ENCODE data around the gene C1QTNF7. TPM values are rescaled to one million over a fixed set of nuclear protein-coding genes. Genes with fewer than 3 reads are reported as not detected.

The C1QTNF7 gene
- total RNA-seq, 1 donor from 2014 or later, result 4.1 TPM

DNA sequence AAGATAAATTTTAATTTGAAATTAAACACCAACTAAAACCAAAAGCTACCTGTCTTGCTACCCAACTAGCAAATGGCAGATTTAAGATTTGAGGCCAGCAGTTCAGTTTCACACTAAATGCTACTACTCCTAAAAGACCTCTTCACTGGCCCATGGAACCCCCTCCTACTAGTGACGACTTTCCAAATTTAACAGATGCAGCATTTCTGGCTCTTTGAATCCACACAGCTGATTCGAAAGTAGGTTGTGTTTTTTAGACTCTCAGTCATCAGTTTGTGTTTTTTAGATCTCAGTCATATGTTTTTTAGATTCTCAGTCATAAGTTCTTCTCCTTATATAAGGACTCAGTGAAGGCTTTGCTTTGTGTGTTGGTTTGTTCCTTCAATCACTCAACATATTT, 30.8 kb downstream of the C1QTNF7 start:
- H3K4me3 Mint-ChIP-seq, result no peak overlapping the region
- no peaks in the 10 kb centered on the region for H3K36me3 Mint-ChIP-seq
- peaks cover 3% of the 10 kb centered on the region for H3K27me3 Mint-ChIP-seq (ENCODE audit: low read depth)
- H3K27ac Mint-ChIP-seq, result no peak overlapping the region
- peaks cover 13% of the 10 kb centered on the region for H3K4me1 Mint-ChIP-seq
- TF ChIP-seq, protein P1, sequence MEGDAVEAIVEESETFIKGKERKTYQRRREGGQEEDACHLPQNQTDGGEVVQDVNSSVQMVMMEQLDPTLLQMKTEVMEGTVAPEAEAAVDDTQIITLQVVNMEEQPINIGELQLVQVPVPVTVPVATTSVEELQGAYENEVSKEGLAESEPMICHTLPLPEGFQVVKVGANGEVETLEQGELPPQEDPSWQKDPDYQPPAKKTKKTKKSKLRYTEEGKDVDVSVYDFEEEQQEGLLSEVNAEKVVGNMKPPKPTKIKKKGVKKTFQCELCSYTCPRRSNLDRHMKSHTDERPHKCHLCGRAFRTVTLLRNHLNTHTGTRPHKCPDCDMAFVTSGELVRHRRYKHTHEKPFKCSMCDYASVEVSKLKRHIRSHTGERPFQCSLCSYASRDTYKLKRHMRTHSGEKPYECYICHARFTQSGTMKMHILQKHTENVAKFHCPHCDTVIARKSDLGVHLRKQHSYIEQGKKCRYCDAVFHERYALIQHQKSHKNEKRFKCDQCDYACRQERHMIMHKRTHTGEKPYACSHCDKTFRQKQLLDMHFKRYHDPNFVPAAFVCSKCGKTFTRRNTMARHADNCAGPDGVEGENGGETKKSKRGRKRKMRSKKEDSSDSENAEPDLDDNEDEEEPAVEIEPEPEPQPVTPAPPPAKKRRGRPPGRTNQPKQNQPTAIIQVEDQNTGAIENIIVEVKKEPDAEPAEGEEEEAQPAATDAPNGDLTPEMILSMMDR (IDR thresholded peaks at IDR 0.05; ENCODE audit: unreplicated experiment), result no peak
- no peak for DNase-seq (ENCODE audit: low spot score in 2 of 2, unreplicated experiment in 2 of 2)
- H3K9me3 Mint-ChIP-seq, result no peaks in the 10 kb centered on the region

DNA sequence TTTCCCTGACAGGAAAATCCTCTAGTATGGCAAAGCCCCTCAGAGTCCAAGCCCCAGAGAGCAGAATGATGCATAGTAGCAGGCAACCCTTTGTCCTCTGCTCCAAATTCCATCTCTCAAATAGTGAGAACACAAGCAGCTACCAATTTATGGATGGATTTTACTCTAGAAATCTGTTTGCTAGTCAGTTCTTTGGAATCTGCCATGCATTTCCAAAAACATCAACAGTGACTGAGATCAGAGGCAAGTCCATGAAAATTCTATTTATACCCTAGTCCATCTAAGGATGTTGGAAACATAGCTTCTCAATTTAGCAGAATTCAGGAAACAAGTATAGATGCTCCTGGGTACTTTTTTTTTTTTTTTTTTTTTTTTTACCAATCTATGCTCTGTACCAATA, 31.9 kb downstream of the C1QTNF7 start:
- peaks cover 13% of the 10 kb centered on the region for H3K4me1 Mint-ChIP-seq
- H3K4me3 Mint-ChIP-seq, result no peak overlapping the region
- H3K36me3 Mint-ChIP-seq, result no peaks in the 10 kb centered on the region
- no peak for DNase-seq (ENCODE audit: low spot score in 2 of 2, unreplicated experiment in 2 of 2)
- H3K9me3 Mint-ChIP-seq, result no peaks in the 10 kb centered on the region
- peaks cover 3% of the 10 kb centered on the region for H3K27me3 Mint-ChIP-seq (ENCODE audit: low read depth)
- TF ChIP-seq, protein P1 (IDR thresholded peaks at IDR 0.05; ENCODE audit: unreplicated experiment), result no peak
- no peak overlapping the region for H3K27ac Mint-ChIP-seq

DNA sequence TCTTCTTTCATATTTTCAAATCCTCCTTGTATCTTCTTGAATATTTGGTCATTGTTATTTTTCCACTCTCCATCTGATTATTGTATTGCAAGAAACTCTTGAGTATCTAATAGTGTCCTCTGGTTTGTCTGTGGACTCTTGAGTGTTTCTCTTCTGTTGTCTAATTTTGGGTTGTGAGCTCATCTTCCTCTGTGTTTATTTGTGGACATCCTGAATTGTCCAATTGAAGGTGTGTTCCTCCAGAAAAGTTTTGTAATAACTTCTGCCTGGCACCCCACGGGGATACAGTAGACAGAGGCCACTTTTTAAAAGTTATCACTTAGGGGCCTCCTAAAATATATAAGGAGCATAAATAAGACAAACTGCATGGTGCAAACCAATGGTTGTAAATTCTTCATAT, 38.8 kb downstream of the C1QTNF7 start:
- TF ChIP-seq, protein P1 (IDR thresholded peaks at IDR 0.05; ENCODE audit: unreplicated experiment), result no peak

DNA sequence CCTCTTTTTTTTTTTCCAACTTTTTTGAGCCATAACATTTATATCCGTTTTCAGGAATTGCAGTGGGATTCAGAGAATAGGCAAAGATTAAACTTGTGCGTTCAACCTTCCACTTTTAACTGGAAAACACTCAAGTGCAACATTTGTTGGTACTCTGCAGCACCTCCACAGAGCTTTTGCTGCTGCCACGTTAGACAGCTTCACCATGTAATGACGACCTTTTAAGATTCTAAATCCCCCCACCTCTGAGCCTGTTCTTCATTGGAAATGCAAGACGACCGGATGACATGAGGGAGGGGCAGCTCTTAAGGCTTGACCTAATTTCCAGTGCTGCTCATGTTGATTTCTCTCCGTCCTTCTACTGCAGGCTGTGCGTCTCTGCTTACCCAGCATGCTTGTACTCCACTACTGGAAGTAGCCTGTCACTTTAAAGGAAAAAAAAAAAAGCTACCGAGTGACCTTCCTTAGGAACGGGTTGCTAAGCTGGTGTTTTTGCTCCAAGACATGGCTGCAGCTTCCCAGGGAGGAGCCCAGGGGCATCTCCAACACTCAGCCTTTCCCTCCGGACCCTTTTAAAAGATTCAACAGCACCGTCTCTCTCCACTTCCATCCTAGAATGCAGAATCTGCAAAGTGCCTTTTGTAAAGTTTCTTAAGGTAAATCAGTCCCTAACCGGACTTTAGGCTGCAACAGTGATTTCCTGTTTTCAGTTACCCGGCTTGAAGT, 41.7 kb downstream of the C1QTNF7 start, which contains the start of gene CC2D2A:
TSS of gene CC2D2A (plus strand) at position 481 of the 726 bp plus-strand sequence. CDS start 6,051 bp downstream, outside the sequence.
- Mint-ChIP-seq H3K27me3 (ENCODE audit: low read depth) (no peaks in the 10 kb centered on the region), H3K4me1 (peaks cover 24% of the 10 kb centered on the region), H3K27ac (peak within 1 kb of the TSS; percentile 82), H3K4me3 (peak within 1 kb of the TSS; percentile 80), H3K36me3 (no peaks in the 10 kb centered on the region), H3K9me3 (no peaks in the 10 kb centered on the region)
- no peak for DNase-seq (ENCODE audit: low spot score in 2 of 2, unreplicated experiment in 2 of 2)
- TF ChIP-seq, protein P1 (IDR thresholded peaks at IDR 0.05; ENCODE audit: unreplicated experiment), result no peak

More for the DNA sequence above, 38.8 kb downstream of the C1QTNF7 start:
- no peak overlapping the region for H3K4me3 Mint-ChIP-seq
- H3K27ac Mint-ChIP-seq, result no peak overlapping the region
- no peak for DNase-seq (ENCODE audit: low spot score in 2 of 2, unreplicated experiment in 2 of 2)
- H3K9me3 Mint-ChIP-seq, result no peaks in the 10 kb centered on the region
- no peaks in the 10 kb centered on the region for H3K27me3 Mint-ChIP-seq (ENCODE audit: low read depth)
- H3K4me1 Mint-ChIP-seq, result peaks cover 24% of the 10 kb centered on the region
- no peaks in the 10 kb centered on the region for H3K36me3 Mint-ChIP-seq

DNA sequence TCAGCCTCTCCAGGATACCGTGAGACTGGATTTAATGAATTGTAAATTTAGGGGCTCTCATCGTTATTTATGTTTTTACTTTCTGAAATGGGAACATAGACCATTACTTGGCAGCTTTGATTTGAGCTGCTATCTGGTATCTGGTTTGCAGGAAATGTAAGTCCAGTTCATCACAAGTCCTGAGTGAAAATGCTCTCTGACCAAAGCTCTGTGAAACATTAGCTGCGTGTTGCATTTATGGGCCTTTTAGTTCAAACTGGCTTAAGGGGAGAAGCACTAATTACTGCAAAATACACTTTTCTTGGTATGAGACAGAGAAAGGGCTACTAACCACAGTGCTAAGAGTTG, 42.3 kb downstream of the C1QTNF7 start:
- no peak for DNase-seq (ENCODE audit: low spot score in 2 of 2, unreplicated experiment in 2 of 2)
- H3K9me3 Mint-ChIP-seq, result no peaks in the 10 kb centered on the region
- TF ChIP-seq, protein P1 (IDR thresholded peaks at IDR 0.05; ENCODE audit: unreplicated experiment), result no peak

More for the DNA sequence above, 42.3 kb downstream of the C1QTNF7 start:
- no peaks in the 10 kb centered on the region for H3K36me3 Mint-ChIP-seq
- no peaks in the 10 kb centered on the region for H3K27me3 Mint-ChIP-seq (ENCODE audit: low read depth)
- peak overlapping the region; percentile 80 for H3K4me3 Mint-ChIP-seq
- peak overlapping the region; percentile 82 for H3K27ac Mint-ChIP-seq
- H3K4me1 Mint-ChIP-seq, result peaks cover 24% of the 10 kb centered on the region

Measured in mesothelial cell of epicardium (in vitro differentiated cells).